Activated CD8-positive, alpha-beta memory T cell treated with anti-CD3 and anti-CD28 coated beads, Interleukin-2, amount 10 ng/mL, durations not matched to agents 7 days and 5 days (primary cell): ENCODE data around the gene SAMD4B. TPM values are rescaled to one million over a fixed set of nuclear protein-coding genes. Genes with fewer than 3 reads are reported as not detected.

ENCODE experiments used
- ATAC-seq: fragments of 150-1000 bp; cut with Tn5 transposase; one replicate; pipeline ENCODE4 v1.10.0; 2021; ENCODE audit warnings: moderate library complexity
- CTCF ChIA-PET: fragments of 350-600 bp; sonication (Branson Sonifier 250); formaldehyde crosslinking; loops from one replicate; lab custom pipeline; 2021; ENCODE audit warnings: antibody characterized with exemption; lab: Charles Lee
- DNase-seq: peaks from one replicate; pipeline ENCODE4 v3.0.0-alpha.2; 2020
- H3K27ac Mint-ChIP-seq: one replicate; pipeline ENCODE4 v1.8.0; 2021; ENCODE audit warnings: mild to moderate bottlenecking, mixed read lengths
- H3K27me3 Mint-ChIP-seq: one replicate; pipeline ENCODE4 v1.8.0; 2021; ENCODE audit warnings: mixed read lengths
- H3K36me3 Mint-ChIP-seq: one replicate; pipeline ENCODE4 v1.8.0; 2021; ENCODE audit warnings: mild to moderate bottlenecking, mixed read lengths
- H3K4me1 Mint-ChIP-seq: one replicate; pipeline ENCODE4 v1.8.0; 2021; ENCODE audit warnings: mixed read lengths
- H3K4me3 Mint-ChIP-seq: one replicate; pipeline ENCODE4 v1.8.0; 2021; ENCODE audit warnings: mild to moderate bottlenecking, moderate library complexity, mixed read lengths
- H3K9me3 Mint-ChIP-seq: one replicate; pipeline ENCODE4 v1.8.0; 2022; ENCODE audit warnings: low read depth, mixed read lengths
- microRNA-seq: library from miRNA; unstranded; fragments of <30 nt; microRNA quantifications from one replicate; pipeline ENCODE4 v1.2.0, GENCODE V29; 2022
- total RNA-seq, 2 experiments: library from RNA; stranded (reverse); gene quantifications; one replicate each; pipeline ENCODE4 v1.2.3, GENCODE V29; 2021

The SAMD4B gene
- total RNA-seq, 2 experiments from 2014 or later: 45.7 to 58.5 TPM

DNA sequence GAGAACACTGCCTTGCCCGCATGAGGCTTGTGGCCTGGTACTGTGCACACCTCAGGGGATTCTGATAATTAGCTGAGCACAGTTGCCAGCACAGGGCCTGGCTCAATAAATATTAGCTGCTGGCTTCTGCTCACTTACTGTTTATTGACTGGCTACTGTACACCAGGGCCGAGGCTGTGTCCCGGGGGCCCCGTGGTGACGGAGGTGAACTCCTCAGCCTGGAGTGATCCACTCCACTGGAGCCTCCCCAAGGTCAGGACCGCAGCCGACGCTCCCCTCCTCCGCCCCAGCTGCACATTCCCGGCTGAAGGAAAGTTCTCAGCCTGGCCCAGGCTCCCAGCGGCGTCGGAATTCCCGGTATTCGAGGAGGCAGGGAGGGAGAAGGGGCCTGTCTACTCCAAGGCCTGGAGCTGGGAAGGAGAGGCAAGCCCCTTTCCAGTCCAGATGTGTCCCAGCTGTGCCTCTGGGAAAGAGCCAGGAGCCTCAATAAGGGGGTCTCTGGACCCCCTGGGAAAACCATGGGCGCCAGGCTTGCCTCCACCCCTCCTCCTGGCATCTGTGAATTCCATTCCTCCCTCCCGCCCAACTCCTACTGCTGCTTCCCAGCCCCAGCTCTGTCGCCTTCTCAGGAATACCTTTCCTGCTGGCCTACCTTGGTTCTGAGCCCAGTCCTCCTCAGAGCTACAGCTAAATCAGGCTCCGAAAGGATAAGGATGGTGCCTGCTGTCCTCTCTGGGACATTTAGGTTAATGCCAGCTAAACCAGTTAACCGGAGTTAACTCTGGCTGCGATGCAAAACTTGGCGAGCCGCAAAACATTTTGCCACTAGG is 86.3 kb downstream of the SAMD4B start:
- Mint-ChIP-seq H3K9me3 (no peaks in the 10 kb centered on the region), H3K4me1 (peaks cover 27% of the 10 kb centered on the region), H3K27ac (no peak overlapping the region), H3K4me3 (no peak overlapping the region), H3K27me3 (no peaks in the 10 kb centered on the region), H3K36me3 (peaks cover 14% of the 10 kb centered on the region)
- ATAC-seq (no peak), DNase-seq (no peak)
- CTCF ChIA-PET: interaction anchor here (0.9 to 2.3 kb wide), 6 partner anchors 15 to 104 kb away, joined by 3 to 10 read pairs (median 4); partner anchors contain the start of genes EID2B and PLEKHG2

GRCh38 chr19:39430675-39431593 is 88.7 kb downstream of the SAMD4B start:
- ATAC-seq: peak; percentile 76
- Mint-ChIP-seq H3K27me3 (peaks cover 3% of the 10 kb centered on the region), H3K27ac (peak overlapping the region; percentile 93), H3K9me3 (no peaks in the 10 kb centered on the region), H3K36me3 (peaks cover 35% of the 10 kb centered on the region), H3K4me3 (peak overlapping the region; percentile 54), H3K4me1 (peaks cover 47% of the 10 kb centered on the region)
- CTCF ChIA-PET: interaction anchor here (0.6 to 2.3 kb wide), 2 partner anchors 19 to 90 kb away, joined by 3 to 8 read pairs; partner anchors contain the start of gene PLEKHG2
- peak; percentile 88 for DNase-seq

GRCh38 chr19:39432677-39433025 is 90.4 kb downstream of the SAMD4B start:
- Mint-ChIP-seq H3K27ac (peak overlapping the region; percentile 67), H3K4me1 (peaks cover 56% of the 10 kb centered on the region)
- CTCF ChIA-PET: interaction anchor here (1.2 to 2.3 kb wide), 3 partner anchors 20 to 100 kb away, joined by 3 to 8 read pairs (median 4); partner anchors contain the start of genes EID2B and PLEKHG2

GRCh38 chr19:39433480-39434079 is 91.4 kb downstream of the SAMD4B start:
- DNase-seq: no peak
- H3K4me1 Mint-ChIP-seq: peaks cover 56% of the 10 kb centered on the region
- peak overlapping the region; percentile 99 for H3K27ac Mint-ChIP-seq
- H3K9me3 Mint-ChIP-seq: no peaks in the 10 kb centered on the region
- H3K4me3 Mint-ChIP-seq: peak overlapping the region; percentile 99
- ATAC-seq: no peak
- CTCF ChIA-PET: interaction anchor here (0.5 to 3.4 kb wide), 5 partner anchors 14 to 77 kb away, joined by 3 to 15 read pairs (median 4); partner anchors contain the start of gene PLEKHG2
- H3K27me3 Mint-ChIP-seq: peaks cover 4% of the 10 kb centered on the region
- peaks cover 36% of the 10 kb centered on the region for H3K36me3 Mint-ChIP-seq

More at GRCh38 chr19:39432677-39433025, 90.4 kb downstream of the SAMD4B start:
- no peak overlapping the region for H3K4me3 Mint-ChIP-seq
- DNase-seq (no peak), ATAC-seq (no peak)
- H3K36me3 Mint-ChIP-seq: peaks cover 36% of the 10 kb centered on the region
- H3K9me3 Mint-ChIP-seq: no peaks in the 10 kb centered on the region
- H3K27me3 Mint-ChIP-seq: peaks cover 4% of the 10 kb centered on the region

DNA sequence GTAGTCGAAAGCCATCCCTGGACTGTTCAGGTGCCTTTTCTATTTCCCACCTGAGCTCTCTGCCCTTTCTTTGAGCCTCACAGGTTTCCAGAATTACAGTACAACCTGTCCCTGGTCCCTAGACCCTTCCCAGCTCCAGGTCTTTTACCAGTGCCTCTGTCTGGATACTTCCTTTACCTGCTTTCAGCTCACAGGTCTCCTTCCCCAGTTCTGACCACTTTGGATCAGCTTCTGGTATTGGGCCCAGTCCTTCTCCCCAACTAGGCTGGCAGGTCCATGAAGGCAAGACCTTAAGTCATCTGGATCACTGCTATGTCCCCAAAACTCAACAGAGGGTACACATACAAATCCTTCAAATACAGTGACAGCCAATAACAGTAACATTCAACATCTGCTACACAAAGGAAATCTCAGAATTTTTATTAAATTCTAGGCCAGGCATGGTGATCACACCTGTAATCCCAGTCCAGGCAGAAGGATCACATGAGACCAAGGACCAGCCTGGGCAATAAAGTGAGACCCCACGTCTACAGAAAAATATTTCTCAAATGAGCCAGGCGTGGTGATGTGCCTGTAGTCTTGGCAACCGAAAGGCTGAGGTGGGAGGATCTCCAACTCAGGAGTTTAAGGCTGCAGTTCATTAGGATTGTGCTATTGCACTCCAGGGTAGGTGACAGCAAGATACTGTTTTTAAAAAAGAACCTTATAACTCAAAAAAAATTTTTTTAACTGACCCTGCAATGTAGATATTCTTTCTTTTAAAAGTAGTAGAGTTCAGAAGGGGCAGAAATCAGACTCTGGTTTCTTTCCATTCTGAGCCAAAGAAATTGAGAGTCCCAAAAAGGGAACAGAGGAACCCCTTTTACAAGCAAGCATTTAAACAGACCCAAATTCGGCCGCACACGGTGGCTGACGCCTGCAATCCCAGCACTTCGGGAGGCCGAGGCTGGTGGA is 92.2 kb downstream of the SAMD4B start:
- Mint-ChIP-seq H3K27ac (peak overlapping the region; percentile 99), H3K36me3 (peaks cover 36% of the 10 kb centered on the region), H3K4me1 (peaks cover 53% of the 10 kb centered on the region), H3K9me3 (no peaks in the 10 kb centered on the region), H3K4me3 (peak overlapping the region; percentile 99), H3K27me3 (peaks cover 4% of the 10 kb centered on the region)
- CTCF ChIA-PET: interaction anchor here (0.7 to 3.4 kb wide), 14 partner anchors 10 to 536 kb away, joined by 3 to 20 read pairs (median 5); partner anchors contain the start of genes EID2B, MED29, PAF1 and PLEKHG2
- DNase-seq: no peak
- no peak for ATAC-seq

Small RNAs within 50 kb of the gene (microRNA-seq; reads per million reads assigned to microRNA genes)
- gene MIR4530: not detected

Other genes starting within 250 kb of the SAMD4B start
- gene PAK4, start 216.6 kb upstream of the SAMD4B start, total RNA-seq: 10 to 100 TPM; 14.6 to 18.4 TPM
- not detected for gene NCCRP1, start 145.5 kb upstream of the SAMD4B start, total RNA-seq
- gene SYCN, start 138.2 kb upstream of the SAMD4B start, total RNA-seq: not detected
- gene IFNL3, start 97.4 kb upstream of the SAMD4B start, total RNA-seq: under 1 TPM in 1 of 2 experiments, not detected in 1; 0.42 TPM
- not detected for gene IFNL4, start 93.6 kb upstream of the SAMD4B start, total RNA-seq
- gene IFNL2, start 74.0 kb upstream of the SAMD4B start, total RNA-seq: not detected
- gene IFNL1, start 46.0 kb upstream of the SAMD4B start, total RNA-seq: under 1 TPM; 0.26 to 0.70 TPM
- 1 to 10 TPM; 4.5 to 8.4 TPM for gene LRFN1, start 21.6 kb upstream of the SAMD4B start, total RNA-seq
- 100 to 1,000 TPM; 472 to 473 TPM for gene GMFG, start 6.4 kb upstream of the SAMD4B start, total RNA-seq
- 10 to 100 TPM; 48.9 to 53.8 TPM for gene PAF1, start 48.7 kb downstream of the SAMD4B start, total RNA-seq
- gene MED29, start 49.0 kb downstream of the SAMD4B start, total RNA-seq: 10 to 100 TPM; 31.0 to 31.2 TPM
- gene ZFP36, start 64.4 kb downstream of the SAMD4B start, total RNA-seq: 100 to 1,000 TPM in 1 of 2 experiments, 10 to 100 TPM in 1; 45.1 to 107 TPM
- 10 to 100 TPM; 57.9 to 73.9 TPM for gene PLEKHG2, start 70.2 kb downstream of the SAMD4B start, total RNA-seq
- gene RPS16, start 93.5 kb downstream of the SAMD4B start, total RNA-seq: 1,000 to 10,000 TPM; 1,815 to 2,117 TPM
- gene SUPT5H, start 103.2 kb downstream of the SAMD4B start, total RNA-seq: 100 to 1,000 TPM; 144 to 181 TPM
- gene TIMM50, start 138.4 kb downstream of the SAMD4B start, total RNA-seq: 10 to 100 TPM; 59.6 to 83.9 TPM
- gene DLL3, start 156.5 kb downstream of the SAMD4B start, total RNA-seq: under 1 TPM; 0.26 to 0.98 TPM
- not detected for gene SELENOV, start 172.7 kb downstream of the SAMD4B start, total RNA-seq
- 1 to 10 TPM; 4.7 to 7.4 TPM for gene EID2B, start 190.4 kb downstream of the SAMD4B start, total RNA-seq
- gene EID2, start 197.7 kb downstream of the SAMD4B start, total RNA-seq: 10 to 100 TPM; 15.1 to 16.3 TPM